Vagina (tissue), 2 donors: ENCODE results near the gene SGF29. TPM values are rescaled to one million over a fixed set of nuclear protein-coding genes. Genes with fewer than 3 reads are reported as not detected.

Experiments used
- DNase-seq, 2 donors: peaks; one replicate each; pipeline ENCODE4 v3.0.0-alpha.2; 2017; ENCODE audit errors: extremely low spot score in 2 of 2
- H3K27ac ChIP-seq: fragments of 200-600 bp; sonication (generic); one replicate; pipeline ENCODE4 v1.5.1; 2019
- H3K27me3 ChIP-seq: fragments of 200-600 bp; sonication (generic); one replicate; pipeline ENCODE4 v1.5.1; 2019
- H3K36me3 ChIP-seq, 2 donors: fragments of 200-600 bp; sonication (generic); one replicate each; pipeline ENCODE4 v1.5.1; 2017 to 2019
- H3K4me1 ChIP-seq: fragments of 200-600 bp; sonication (generic); one replicate; pipeline ENCODE4 v1.5.1; 2019
- H3K4me3 ChIP-seq, 2 donors: fragments of 200-600 bp; sonication (generic); 1 replicate in 1 of 2; 2 replicates in 1 of 2; pipeline ENCODE4 v1.5.1; 2016 to 2019
- H3K9me3 ChIP-seq: fragments of 200-600 bp; sonication (generic); one replicate; pipeline ENCODE4 v1.5.1; 2019
- CTCF ChIP-seq, 3 experiments: fragments of 450-650 bp in 2 of 3; fragments of 200-600 bp in 1 of 3; sonication (generic) in 1 of 3; IDR thresholded peaks; one replicate each; pipeline ENCODE4 v1.5.1; 2017 to 2019; ENCODE audit warnings: antibody characterized with exemption in 3 of 3, mild to moderate bottlenecking in 2 of 3, moderate library complexity in 2 of 3
- POLR2A ChIP-seq, 2 donors: fragments of 450-650 bp; IDR thresholded peaks; one replicate each; pipeline ENCODE4 v1.6.1; 2017; ENCODE audit warnings: antibody characterized with exemption in 2 of 2, mild to moderate bottlenecking in 2 of 2, moderate library complexity in 2 of 2
- POLR2AphosphoS5 ChIP-seq, 2 donors: sonication (generic); formaldehyde crosslinking; IDR thresholded peaks; one replicate each; pipeline ENCODE4 v1.9.0; 2017; ENCODE audit warnings: antibody characterized with exemption in 2 of 2, mild to moderate bottlenecking in 2 of 2, low read depth in 1 of 2; ENCODE audit not compliant: insufficient read depth in 1 of 2
- intact Hi-C: fragments of 100-400 bp; cut with DNase I; formaldehyde crosslinking; loops from one replicate; pipeline ENCODE4 v1.15.1; 2023
- total RNA-seq: library from RNA; depleted of rRNA; stranded (reverse); fragments of >200 nt; gene quantifications from one replicate; pipeline ENCODE4 v1.2.3, GENCODE V29; 2016

Gene SGF29
- total RNA-seq, 1 donor from 2014 or later = 16.5 TPM

- intact Hi-C loops = no loop called here
- Histone ChIP-seq H3K27ac (no peak overlapping the region), H3K27me3 (no peaks in the 10 kb centered on the region), H3K36me3 (no peaks in the 10 kb centered on the region), H3K4me1 (no peaks in the 10 kb centered on the region), H3K4me3 (no peak overlapping the region), H3K9me3 (no peaks in the 10 kb centered on the region)
- DNase-seq = no peak
- no peak for TF ChIP-seq CTCF (IDR thresholded peaks at IDR 0.05)
- no peak for TF ChIP-seq POLR2A (IDR thresholded peaks at IDR 0.05)
- TF ChIP-seq POLR2AphosphoS5 (IDR thresholded peaks at IDR 0.05; ENCODE audit: insufficient read depth in 1 of 2, low read depth in 1 of 2) = no peak
Measured at GRCh38 chr16:28511801-28512789, 41.6 kb upstream of the SGF29 start.

GRCh38 chr16:28513484-28514181 lies 40.1 kb upstream of the SGF29 start:
- no peaks in the 10 kb centered on the region for H3K9me3 ChIP-seq
- intact Hi-C loops = no loop called here
- no peaks in the 10 kb centered on the region for H3K27me3 ChIP-seq
- TF ChIP-seq POLR2A (IDR thresholded peaks at IDR 0.05) (no peak), POLR2AphosphoS5 (IDR thresholded peaks at IDR 0.05; ENCODE audit: insufficient read depth in 1 of 2, low read depth in 1 of 2) (no peak), CTCF (IDR thresholded peaks at IDR 0.05) (no peak)
- no peak for DNase-seq
- H3K4me3 ChIP-seq = no peak overlapping the region
- no peak overlapping the region for H3K27ac ChIP-seq
- no peaks in the 10 kb centered on the region for H3K4me1 ChIP-seq
- H3K36me3 ChIP-seq = no peaks in the 10 kb centered on the region

GRCh38 chr16:28514246-28514645 lies 39.5 kb upstream of the SGF29 start:
- Histone ChIP-seq H3K9me3 (no peaks in the 10 kb centered on the region), H3K27me3 (no peaks in the 10 kb centered on the region), H3K27ac (no peak overlapping the region), H3K4me1 (no peaks in the 10 kb centered on the region), H3K36me3 (no peaks in the 10 kb centered on the region), H3K4me3 (no peak overlapping the region)
- no peak for TF ChIP-seq POLR2AphosphoS5 (IDR thresholded peaks at IDR 0.05; ENCODE audit: insufficient read depth in 1 of 2, low read depth in 1 of 2)
- no peak for TF ChIP-seq POLR2A (IDR thresholded peaks at IDR 0.05)
- TF ChIP-seq CTCF (IDR thresholded peaks at IDR 0.05) = no peak
- intact Hi-C loops = no loop called here
- no peak for DNase-seq

GRCh38 chr16:28520672-28521071 lies 33.0 kb upstream of the SGF29 start:
- TF ChIP-seq POLR2A (IDR thresholded peaks at IDR 0.05) (no peak), POLR2AphosphoS5 (IDR thresholded peaks at IDR 0.05; ENCODE audit: insufficient read depth in 1 of 2, low read depth in 1 of 2) (no peak), CTCF (IDR thresholded peaks at IDR 0.05) (no peak)
- H3K4me1 ChIP-seq = no peaks in the 10 kb centered on the region

More at GRCh38 chr16:28520672-28521071, 33.0 kb upstream of the SGF29 start:
- Histone ChIP-seq H3K9me3 (no peaks in the 10 kb centered on the region), H3K27ac (no peak overlapping the region), H3K4me3 (no peak overlapping the region), H3K27me3 (no peaks in the 10 kb centered on the region), H3K36me3 (no peaks in the 10 kb centered on the region)
- DNase-seq = no peak
- intact Hi-C loops = no loop called here
